ENCODE results near the gene LOX.
"Not testable (repeated sequence)": the region's sequence is repeated elsewhere in the genome, so short reads cannot be mapped to it uniquely, and the experiment has no call there.

Gene LOX

GRCh38 chr5:122107016-122107415 is 29.0 kb upstream of the LOX start:
- Mint-ChIP-seq H3K9me3 (no peaks in the 10 kb centered on the region), H3K4me3 (no peak overlapping the region), H3K36me3 (no peaks in the 10 kb centered on the region), H3K4me1 (no peaks in the 10 kb centered on the region), H3K27ac (no peak overlapping the region), H3K27me3 (peaks cover 3% of the 10 kb centered on the region)

GRCh38 chr5:122105909-122106308 is 27.9 kb upstream of the LOX start:
- H3K36me3 Mint-ChIP-seq = no peaks in the 10 kb centered on the region
- H3K9me3 Mint-ChIP-seq = no peaks in the 10 kb centered on the region
- H3K4me3 Mint-ChIP-seq = no peak overlapping the region
- no peaks in the 10 kb centered on the region for H3K4me1 Mint-ChIP-seq
- H3K27ac Mint-ChIP-seq = no peak overlapping the region
- H3K27me3 Mint-ChIP-seq = peaks cover 3% of the 10 kb centered on the region

GRCh38 chr5:122102825-122103224 is 24.8 kb upstream of the LOX start:
- peaks cover 3% of the 10 kb centered on the region for H3K27me3 Mint-ChIP-seq
- H3K4me1 Mint-ChIP-seq = no peaks in the 10 kb centered on the region
- no peak overlapping the region for H3K27ac Mint-ChIP-seq
- H3K4me3 Mint-ChIP-seq = no peak overlapping the region
- no peaks in the 10 kb centered on the region for H3K9me3 Mint-ChIP-seq
- no peaks in the 10 kb centered on the region for H3K36me3 Mint-ChIP-seq

- H3K27ac Mint-ChIP-seq = no peak overlapping the region
- H3K27me3 Mint-ChIP-seq = no peaks in the 10 kb centered on the region
- H3K4me3 Mint-ChIP-seq = no peak overlapping the region
- no peaks in the 10 kb centered on the region for H3K9me3 Mint-ChIP-seq
- H3K36me3 Mint-ChIP-seq = no peaks in the 10 kb centered on the region
- no peaks in the 10 kb centered on the region for H3K4me1 Mint-ChIP-seq
Measured at GRCh38 chr5:122101636-122102285, 23.7 kb upstream of the LOX start.

- Mint-ChIP-seq H3K27ac (no peak overlapping the region), H3K27me3 (no peaks in the 10 kb centered on the region), H3K4me1 (no peaks in the 10 kb centered on the region), H3K36me3 (no peaks in the 10 kb centered on the region), H3K4me3 (no peak overlapping the region), H3K9me3 (no peaks in the 10 kb centered on the region)
Measured at GRCh38 chr5:122099060-122099790, 21.2 kb upstream of the LOX start.

GRCh38 chr5:122097391-122097790 is 19.3 kb upstream of the LOX start:
- no peak overlapping the region for H3K4me3 Mint-ChIP-seq
- no peaks in the 10 kb centered on the region for H3K27me3 Mint-ChIP-seq
- H3K4me1 Mint-ChIP-seq = no peaks in the 10 kb centered on the region
- H3K36me3 Mint-ChIP-seq = no peaks in the 10 kb centered on the region
- no peaks in the 10 kb centered on the region for H3K9me3 Mint-ChIP-seq
- no peak overlapping the region for H3K27ac Mint-ChIP-seq

GRCh38 chr5:122095158-122095557 is 17.1 kb upstream of the LOX start:
- H3K27ac Mint-ChIP-seq = no peak overlapping the region
- H3K4me1 Mint-ChIP-seq = no peaks in the 10 kb centered on the region
- H3K4me3 Mint-ChIP-seq = no peak overlapping the region
- no peaks in the 10 kb centered on the region for H3K27me3 Mint-ChIP-seq
- no peaks in the 10 kb centered on the region for H3K36me3 Mint-ChIP-seq
- H3K9me3 Mint-ChIP-seq = no peaks in the 10 kb centered on the region

GRCh38 chr5:122094251-122094650 is 16.2 kb upstream of the LOX start:
- not testable (repeated sequence) for H3K4me3 Mint-ChIP-seq, H3K4me1 Mint-ChIP-seq, H3K27ac Mint-ChIP-seq, H3K36me3 Mint-ChIP-seq, H3K9me3 Mint-ChIP-seq, H3K27me3 Mint-ChIP-seq

GRCh38 chr5:122093415-122094180 is 15.5 kb upstream of the LOX start:
- Mint-ChIP-seq H3K36me3 (no peaks in the 10 kb centered on the region), H3K27me3 (no peaks in the 10 kb centered on the region), H3K4me3 (no peak overlapping the region), H3K27ac (no peak overlapping the region), H3K9me3 (no peaks in the 10 kb centered on the region), H3K4me1 (no peaks in the 10 kb centered on the region)

- H3K36me3 Mint-ChIP-seq = no peaks in the 10 kb centered on the region
- no peaks in the 10 kb centered on the region for H3K27me3 Mint-ChIP-seq
- H3K27ac Mint-ChIP-seq = no peak overlapping the region
- H3K4me1 Mint-ChIP-seq = no peaks in the 10 kb centered on the region
- H3K9me3 Mint-ChIP-seq = no peaks in the 10 kb centered on the region
- no peak overlapping the region for H3K4me3 Mint-ChIP-seq
Measured at GRCh38 chr5:122091936-122092600, 14.0 kb upstream of the LOX start.

- Mint-ChIP-seq H3K27me3 (no peaks in the 10 kb centered on the region), H3K4me1 (no peaks in the 10 kb centered on the region), H3K9me3 (no peaks in the 10 kb centered on the region), H3K27ac (no peak overlapping the region), H3K4me3 (no peak overlapping the region), H3K36me3 (no peaks in the 10 kb centered on the region)
Measured at GRCh38 chr5:122089096-122090013, 11.3 kb upstream of the LOX start.

- Mint-ChIP-seq H3K4me1 (no peaks in the 10 kb centered on the region), H3K4me3 (no peak overlapping the region), H3K9me3 (no peaks in the 10 kb centered on the region), H3K27me3 (peaks cover 10% of the 10 kb centered on the region), H3K27ac (no peak overlapping the region), H3K36me3 (no peaks in the 10 kb centered on the region)
Measured at GRCh38 chr5:122085041-122085440, 7.0 kb upstream of the LOX start.

GRCh38 chr5:122083535-122083934 is 5.5 kb upstream of the LOX start:
- H3K36me3 Mint-ChIP-seq = no peaks in the 10 kb centered on the region
- H3K4me1 Mint-ChIP-seq = no peaks in the 10 kb centered on the region
- H3K27ac Mint-ChIP-seq = no peak overlapping the region
- no peak overlapping the region for H3K4me3 Mint-ChIP-seq
- peaks cover 17% of the 10 kb centered on the region for H3K27me3 Mint-ChIP-seq
- H3K9me3 Mint-ChIP-seq = no peaks in the 10 kb centered on the region

GRCh38 chr5:122081541-122081940 is 3.5 kb upstream of the LOX start:
- Mint-ChIP-seq H3K9me3 (no peaks in the 10 kb centered on the region), H3K27ac (no peak overlapping the region), H3K27me3 (peaks cover 28% of the 10 kb centered on the region)

More at GRCh38 chr5:122081541-122081940, 3.5 kb upstream of the LOX start:
- Mint-ChIP-seq H3K4me3 (no peak overlapping the region), H3K4me1 (peaks cover 9% of the 10 kb centered on the region), H3K36me3 (no peaks in the 10 kb centered on the region)

Data from activated naive CD4-positive, alpha-beta T cell treated with anti-CD3 and anti-CD28 coated beads, Interleukin-2, amount 50 U/mL, for 24 hours (primary cell).